SKM-1 (cell line): ENCODE data around the gene TMEM176A.

ENCODE experiments used
- DNase-seq: peaks from one replicate; lab custom pipeline; 2025; ENCODE audit not compliant: unreplicated experiment; lab: John Stamatoyannopoulos, UW

The TMEM176A gene

DNA sequence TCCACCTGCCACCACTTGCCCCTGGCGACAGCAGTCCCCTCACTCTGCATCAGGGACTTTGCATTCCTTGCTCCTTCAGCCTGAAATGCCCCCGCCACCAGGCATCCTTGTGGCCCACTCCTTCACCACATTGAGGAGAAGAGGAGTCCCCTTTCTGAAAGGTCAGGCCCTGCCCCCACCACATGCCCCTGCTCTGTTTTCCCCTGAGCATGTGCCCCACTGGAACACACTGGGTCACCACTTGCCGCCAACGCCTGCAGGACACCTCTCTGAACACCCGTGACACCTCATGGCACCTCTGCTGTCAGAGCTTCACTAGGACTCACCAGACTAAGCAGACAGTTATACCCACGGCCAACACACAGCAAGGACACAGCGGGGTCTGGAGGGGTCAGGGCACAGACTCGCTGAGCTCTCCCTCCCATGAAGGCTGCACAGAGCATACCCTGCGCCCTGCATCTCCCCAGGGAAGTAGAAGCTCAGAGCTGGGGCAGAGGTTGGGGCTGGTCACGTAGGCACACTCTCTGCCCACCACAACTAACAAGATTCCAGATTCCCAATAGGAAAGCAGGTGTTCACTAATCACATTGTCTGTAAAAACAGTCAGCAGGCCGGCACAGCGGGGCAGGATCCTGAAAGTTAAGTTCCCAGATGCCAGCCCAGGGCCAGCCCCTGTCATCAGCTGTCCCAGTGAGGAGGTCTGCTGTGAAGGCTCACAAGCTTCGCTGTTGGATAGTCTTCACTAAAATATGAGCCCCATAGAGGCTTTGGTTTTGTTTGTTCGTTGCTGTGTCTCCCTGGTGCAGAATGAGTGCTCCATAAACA is 45.9 kb downstream of the TMEM176A start:
- no peak for DNase-seq

DNA sequence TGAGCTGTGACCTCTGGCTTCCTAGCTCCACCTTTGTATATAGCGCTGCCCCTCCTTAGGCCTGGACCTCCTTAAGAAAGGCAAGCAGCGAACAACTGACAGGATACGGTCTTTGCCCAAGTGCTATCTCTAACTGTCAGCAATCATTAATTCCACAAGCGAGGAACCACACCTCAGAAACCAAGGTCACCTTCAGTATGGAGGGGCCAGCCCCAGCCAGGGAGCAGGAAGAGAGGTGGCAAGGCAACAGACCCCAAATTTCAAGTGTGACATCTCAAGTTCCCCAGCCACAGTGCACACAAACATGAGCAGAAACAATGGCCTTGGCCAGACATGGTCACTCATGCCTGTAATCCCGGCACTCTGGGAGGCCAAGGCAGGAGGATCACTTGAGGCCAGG is 47.0 kb downstream of the TMEM176A start:
- DNase-seq: no peak

- DNase-seq: no peak
These were observed 47.5 kb downstream of the TMEM176A start for GRCh38 chr7:150848111-150848510.

GRCh38 chr7:150848561-150849115 is 48.1 kb downstream of the TMEM176A start:
- no peak for DNase-seq

GRCh38 chr7:150849204-150849775 is 48.7 kb downstream of the TMEM176A start:
- DNase-seq: no peak

DNA sequence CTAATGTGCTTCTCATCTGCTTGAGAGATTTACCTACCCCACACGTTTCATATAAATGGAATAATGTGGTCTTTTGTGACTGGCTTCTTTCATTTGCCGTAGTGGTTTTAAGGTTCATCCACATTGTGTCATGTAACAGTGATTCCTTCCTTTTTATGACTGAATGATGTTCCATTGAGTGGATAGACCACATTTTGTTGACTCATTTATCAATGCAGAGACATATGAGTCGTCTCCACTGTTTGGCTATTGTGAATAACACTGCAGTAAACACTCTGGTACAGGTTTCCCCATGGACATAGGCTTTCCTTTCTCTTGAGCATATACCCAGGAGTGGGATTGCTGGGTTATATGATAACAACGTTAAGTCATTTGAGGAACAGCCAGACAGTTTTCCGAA is 49.7 kb downstream of the TMEM176A start:
- DNase-seq: no peak

DNA sequence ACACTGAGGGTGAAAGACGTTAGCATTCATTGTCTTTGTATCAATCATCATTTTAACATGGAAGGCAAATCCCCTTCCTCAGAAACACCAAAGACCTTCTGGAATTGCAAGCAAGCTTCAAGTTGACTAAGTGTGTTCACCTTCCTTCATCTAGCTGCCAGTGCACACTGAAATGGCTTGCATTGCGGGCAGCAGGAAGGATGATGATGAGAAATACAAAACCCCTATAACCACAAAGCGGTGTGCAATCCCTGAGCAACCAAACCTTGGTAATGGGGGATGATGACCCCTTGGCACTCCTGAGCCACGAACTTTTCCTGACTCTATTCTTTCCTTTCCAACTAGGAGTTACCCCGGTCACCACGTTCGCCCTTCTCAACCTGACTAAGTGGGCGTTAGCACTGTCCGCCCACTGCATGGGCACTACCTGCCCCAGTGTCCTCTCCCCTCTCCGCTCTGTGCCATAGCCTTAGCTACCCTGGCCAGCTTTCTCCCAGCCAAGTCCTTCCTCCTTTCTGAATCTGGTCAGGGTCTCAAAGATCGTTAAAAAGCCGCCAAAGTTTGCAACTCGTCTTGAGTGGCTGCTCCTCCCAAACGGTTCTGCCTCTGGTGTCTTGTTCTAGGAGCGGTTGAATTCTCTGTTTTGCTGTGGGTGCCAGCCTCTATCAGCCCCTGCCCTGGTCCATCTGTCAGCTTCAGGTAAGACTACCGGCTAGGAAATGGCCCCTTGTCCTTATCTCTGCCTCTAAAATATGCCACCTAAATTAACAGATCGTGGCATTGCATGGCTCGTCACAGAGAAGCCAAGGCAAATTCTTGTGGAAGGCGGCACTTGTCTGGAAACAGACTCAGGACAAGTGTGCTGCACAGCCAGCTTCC is 51.2 kb downstream of the TMEM176A start:
- DNase-seq: no peak

DNA sequence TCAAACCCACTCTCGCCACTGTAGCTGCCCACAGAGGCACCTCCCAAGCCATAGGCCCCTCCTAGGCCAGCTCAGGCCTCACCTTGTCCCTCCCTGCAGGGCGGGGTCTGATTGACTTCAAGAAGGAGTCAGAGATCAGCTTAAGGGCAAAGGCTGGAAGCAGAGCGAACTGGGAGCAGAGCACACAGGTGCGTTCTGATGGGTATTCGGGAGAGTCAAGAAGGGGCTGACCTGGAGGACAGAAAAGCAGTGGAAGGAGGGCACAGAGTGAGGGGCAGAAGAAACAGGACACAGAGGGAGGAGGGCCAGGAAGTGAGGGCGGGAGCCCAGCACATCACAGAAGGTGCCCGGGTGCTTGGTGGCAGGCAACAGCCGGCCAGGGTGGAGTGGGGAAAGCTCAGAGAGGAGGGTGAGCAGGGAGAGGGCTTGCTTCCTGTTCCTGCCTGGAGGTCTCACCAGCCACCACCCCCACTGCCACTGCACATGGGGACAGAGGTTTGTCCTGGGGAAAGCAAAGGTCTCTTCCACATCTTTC is 51.9 kb downstream of the TMEM176A start, which contains the start of gene AOC1:
TSS of gene AOC1 (plus strand) at position 147 of the 535 bp plus-strand sequence. CDS start 3,954 bp downstream, outside the sequence.
- no peak for DNase-seq

DNA sequence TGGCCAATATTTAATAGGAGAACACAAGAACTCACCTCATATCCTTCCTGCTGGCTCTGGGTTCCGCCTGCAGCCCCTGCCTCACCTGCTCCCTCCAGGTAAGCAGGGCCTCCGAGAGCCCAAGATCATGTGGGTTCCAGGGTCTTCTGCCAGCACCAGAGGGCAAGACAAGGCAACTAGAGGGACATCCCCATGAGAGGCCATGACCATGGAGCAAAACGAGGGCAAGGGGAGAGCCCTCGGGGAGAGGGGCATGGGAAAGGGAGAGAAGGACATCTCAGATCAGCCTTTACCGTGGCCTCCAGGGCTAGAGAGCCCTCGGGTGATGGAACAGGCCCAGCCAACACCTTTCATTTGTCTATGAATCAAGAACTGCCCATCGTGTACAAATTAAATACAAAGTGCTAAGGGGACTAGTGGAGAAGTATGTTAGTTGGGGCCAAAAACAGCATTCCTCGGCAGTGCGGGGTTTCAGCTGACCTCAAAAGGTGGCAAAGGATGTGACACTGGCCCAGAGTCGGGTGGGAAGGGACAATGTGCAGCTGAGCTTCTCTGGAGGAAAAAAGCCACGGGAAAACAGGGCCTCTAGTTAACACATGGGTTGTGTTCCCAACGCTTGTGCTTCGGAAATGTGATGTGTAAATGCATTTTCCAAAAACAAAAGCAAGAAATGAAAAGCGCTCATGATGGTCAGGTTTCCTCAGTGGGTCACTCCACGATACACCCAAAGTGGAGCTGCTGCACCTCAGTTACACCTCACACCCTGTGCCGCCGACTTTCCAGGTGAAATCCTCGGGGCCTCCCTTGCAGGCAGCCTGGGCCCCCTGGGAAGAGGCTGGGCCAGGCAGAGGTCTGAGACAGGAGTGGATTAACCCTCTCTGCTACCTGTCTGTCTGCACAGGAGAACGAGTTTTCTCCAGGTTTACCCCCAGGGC is 53.8 kb downstream of the TMEM176A start:
- DNase-seq: no peak
